Keratinocyte (primary cell): ENCODE data around the gene HCFC1R1. TPM values are rescaled to one million over a fixed set of nuclear protein-coding genes. Genes with fewer than 3 reads are reported as not detected.

Experiments used
- DNase-seq: peaks from one replicate; pipeline ENCODE4 v3.0.0-alpha.2; 2011; ENCODE audit warnings: low read depth, missing footprints, low spot score
- FAIRE-seq: peaks from 2 replicates; lab custom pipeline; 2011; peaks lifted over from hg19 to GRCh38; lab: Jason Lieb, UNC
- H2AFZ ChIP-seq: 2 replicates; pipeline ENCODE4 v1.6.0; 2012; ENCODE audit warnings: low read length, control low read depth, inconsistent platforms; ENCODE audit not compliant: control insufficient read depth
- H3K27ac ChIP-seq: 2 replicates; pipeline ENCODE4 v1.5.1; 2011; ENCODE audit warnings: low read length; ENCODE audit not compliant: control insufficient read depth, insufficient read depth
- H3K27me3 ChIP-seq: 3 replicates; pipeline ENCODE4 v1.6.0; 2011; ENCODE audit warnings: low read length; ENCODE audit not compliant: control insufficient read depth, insufficient read depth; ENCODE audit errors: extremely low read depth
- H3K36me3 ChIP-seq, 2 experiments: 2 replicates in 1 of 2; 3 replicates in 1 of 2; pipeline ENCODE4 v1.5.1; 2011; ENCODE audit warnings: low read length in 2 of 2, mild to moderate bottlenecking in 1 of 2; ENCODE audit not compliant: control insufficient read depth in 2 of 2, insufficient read depth in 2 of 2; ENCODE audit errors: extremely low read depth in 1 of 2
- H3K4me1 ChIP-seq: 3 replicates; pipeline ENCODE4 v1.5.1; 2011; ENCODE audit warnings: low read length; ENCODE audit not compliant: control insufficient read depth, insufficient read depth; ENCODE audit errors: extremely low read depth
- H3K4me2 ChIP-seq: 3 replicates; pipeline ENCODE4 v1.6.0; 2011; ENCODE audit warnings: low read depth, low read length; ENCODE audit not compliant: control insufficient read depth, insufficient read depth; ENCODE audit errors: extremely low read depth
- H3K4me3 ChIP-seq, 3 experiments: fragments of 200-600 bp in 1 of 3; sonication (generic) in 1 of 3; 2 replicates in 2 of 3; 3 replicates in 1 of 3; pipeline ENCODE4 v1.5.1; 2011 to 2016; ENCODE audit warnings: low read length in 3 of 3, mild to moderate bottlenecking in 3 of 3, control low read depth in 2 of 3, inconsistent platforms in 1 of 3, low read depth in 1 of 3, mixed read lengths in 1 of 3, mixed run types in 1 of 3, moderate library complexity in 1 of 3; ENCODE audit not compliant: control insufficient read depth in 2 of 3, insufficient read depth in 2 of 3; ENCODE audit errors: extremely low read depth in 1 of 3
- H3K79me2 ChIP-seq: 2 replicates; pipeline ENCODE4 v1.6.0; 2012; ENCODE audit warnings: low read length; ENCODE audit not compliant: control insufficient read depth, insufficient read depth
- H3K9ac ChIP-seq: 3 replicates; pipeline ENCODE4 v1.6.0; 2011; ENCODE audit warnings: low read length; ENCODE audit not compliant: control insufficient read depth, insufficient read depth; ENCODE audit errors: extremely low read depth
- H3K9me1 ChIP-seq: 3 replicates; pipeline ENCODE4 v1.6.0; 2011; ENCODE audit warnings: low read length; ENCODE audit not compliant: control insufficient read depth, insufficient read depth; ENCODE audit errors: extremely low read depth
- H3K9me3 ChIP-seq: 2 replicates; pipeline ENCODE4 v1.5.1; 2012; ENCODE audit warnings: low read depth, low read length; ENCODE audit not compliant: control insufficient read depth
- H4K20me1 ChIP-seq: 3 replicates; pipeline ENCODE4 v1.6.0; 2011; ENCODE audit warnings: low read length; ENCODE audit not compliant: control insufficient read depth, insufficient read depth; ENCODE audit errors: extremely low read depth
- CTCF ChIP-seq, 3 experiments: IDR thresholded peaks in 1 of 3; conservative IDR thresholded peaks in 1 of 3; optimal IDR thresholded peaks in 1 of 3; 2 replicates in 2 of 3; 3 replicates in 1 of 3; pipeline versions ENCODE3 to v1.5.1; 2011; ENCODE audit warnings: low read length in 3 of 3, mild to moderate bottlenecking in 3 of 3, moderate library complexity in 2 of 3, control low read depth in 1 of 3, inconsistent platforms in 1 of 3; ENCODE audit not compliant: insufficient read depth in 2 of 3; ENCODE audit errors: extremely low read depth in 1 of 3
- EZH2 ChIP-seq: IDR thresholded peaks from one replicate; pipeline ENCODE4 v1.6.1; 2012; ENCODE audit warnings: inconsistent platforms, mild to moderate bottlenecking, low read length, moderate library complexity
- dilution Hi-C: fragments of 300-500 bp; cut with MboI; formaldehyde crosslinking; loops from one replicate; pipeline ENCODE4 v1.7.0; 2020; ENCODE audit warnings: low sequenced_read_pairs; ENCODE audit not compliant: extremely low pct_ligation_motif_present
- polyA plus RNA-seq, 5 experiments: library from polyadenylated mRNA; depleted of rRNA in 3 of 5; stranded (reverse) in 3 of 5; stranded (forward) in 1 of 5; unstranded in 1 of 5; fragments of >200 nt; gene quantifications; 1 replicate in 1 of 5; 2 replicates in 3 of 5; 3 replicates in 1 of 5; pipeline versions ENCODE4 v1.2.1 to v1.2.3, GENCODE V29; 2011 to 2012; ENCODE audit warnings: missing spikeins in 2 of 5, low read depth in 1 of 5, low replicate concordance in 1 of 5

Gene HCFC1R1
- polyA plus RNA-seq, 1 donor (not counting 4 experiments of a cell fraction or from before 2014, with no cell fraction given): 13.0 TPM

DNA sequence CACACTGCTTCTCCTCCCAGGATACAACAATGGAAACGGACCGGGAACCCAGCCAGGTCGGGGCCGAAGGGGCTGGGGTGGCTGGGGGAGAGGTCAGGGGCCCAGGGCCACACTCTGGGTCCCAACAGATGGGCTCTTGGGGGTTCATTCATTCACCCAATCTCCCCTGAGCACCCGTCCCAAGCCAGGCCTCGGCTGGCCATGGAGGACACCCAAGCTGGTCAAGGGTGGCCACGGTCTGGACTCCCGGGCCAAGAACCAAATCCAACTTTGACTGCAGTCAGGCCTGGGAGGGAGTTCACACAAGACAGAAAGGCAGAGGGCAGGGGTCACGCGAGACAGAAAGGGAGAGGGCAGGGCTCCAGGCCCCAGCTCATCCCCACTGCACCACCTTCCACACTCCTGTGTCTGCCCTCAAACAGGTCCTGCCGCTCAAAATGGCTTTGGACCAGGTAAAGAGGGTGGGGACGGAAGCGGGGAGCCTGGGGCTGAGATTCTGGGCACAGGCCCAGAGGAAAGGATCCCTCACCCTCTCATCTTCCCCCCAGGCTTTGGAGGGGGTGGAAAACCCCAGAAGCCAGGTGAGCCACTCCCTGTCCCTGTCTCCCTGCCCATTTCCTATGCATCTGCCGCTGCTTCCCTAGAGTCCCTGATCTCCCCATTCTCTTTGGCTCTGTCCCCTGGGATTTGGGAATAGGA, 31.2 kb downstream of the HCFC1R1 start:
- Histone ChIP-seq H4K20me1 (no peaks in the 10 kb centered on the region), H2AFZ (peak overlapping the region; percentile 30), H3K4me2 (peak overlapping the region; percentile 73), H3K9me1 (no peaks in the 10 kb centered on the region), H3K9me3 (no peaks in the 10 kb centered on the region), H3K9ac (peak overlapping the region; percentile 22), H3K4me3 (peak overlapping the region in 1 of 3 experiments; percentile 38), H3K27ac (peak overlapping the region; percentile 73), H3K27me3 (no peaks in the 10 kb centered on the region), H3K4me1 (peaks cover 49% of the 10 kb centered on the region), H3K79me2 (no peaks in the 10 kb centered on the region), H3K36me3 (no peaks in the 10 kb centered on the region)
- DNase-seq (no peak), FAIRE-seq (peak; percentile 89)
- no peak for TF ChIP-seq CTCF (optimal IDR thresholded peaks at IDR 0.05 in 1 of 3, IDR thresholded peaks at IDR 0.05 in 1 of 3, conservative IDR thresholded peaks at IDR 0.05 in 1 of 3; ENCODE audit: extremely low read depth in 1 of 3, insufficient read depth in 2 of 3, low read length in 3 of 3)
- TF ChIP-seq EZH2: no peak
- dilution Hi-C loops: no loop called here

GRCh38 chr16:2991566-2992261, 32.0 kb downstream of the HCFC1R1 start:
- no peak overlapping the region for H3K4me3 ChIP-seq
- H3K9ac ChIP-seq: no peak overlapping the region
- no peaks in the 10 kb centered on the region for H3K9me1 ChIP-seq
- H4K20me1 ChIP-seq: no peaks in the 10 kb centered on the region
- no peak overlapping the region for H3K27ac ChIP-seq
- H3K9me3 ChIP-seq: no peaks in the 10 kb centered on the region
- no peaks in the 10 kb centered on the region for H3K79me2 ChIP-seq
- DNase-seq (no peak), FAIRE-seq (peak; percentile 48)
- H3K36me3 ChIP-seq: no peaks in the 10 kb centered on the region
- no peaks in the 10 kb centered on the region for H3K27me3 ChIP-seq
- peaks cover 49% of the 10 kb centered on the region for H3K4me1 ChIP-seq
- dilution Hi-C loops: no loop called here
- TF ChIP-seq CTCF (optimal IDR thresholded peaks at IDR 0.05 in 1 of 3, IDR thresholded peaks at IDR 0.05 in 1 of 3, conservative IDR thresholded peaks at IDR 0.05 in 1 of 3; ENCODE audit: extremely low read depth in 1 of 3, insufficient read depth in 2 of 3, low read length in 3 of 3): no peak
- no peak for TF ChIP-seq EZH2
- no peak overlapping the region for H3K4me2 ChIP-seq
- no peak overlapping the region for H2AFZ ChIP-seq
